Uterus (tissue), 2 donors: ENCODE measurements around the gene GJB1.

Experiments used
- CTCF ChIP-seq, 4 experiments: fragments of 200-600 bp in 2 of 4; fragments of 450-650 bp in 2 of 4; sonication (generic) in 2 of 4; IDR thresholded peaks; one replicate each; pipeline ENCODE4 v1.5.1; 2016 to 2019; ENCODE audit warnings: antibody characterized with exemption in 4 of 4, mild to moderate bottlenecking in 2 of 4, moderate library complexity in 1 of 4
- POLR2A ChIP-seq, 2 donors: fragments of 450-650 bp; IDR thresholded peaks; one replicate each; pipeline ENCODE4 v1.6.1; 2016; ENCODE audit warnings: antibody characterized with exemption in 2 of 2, mild to moderate bottlenecking in 1 of 2, moderate library complexity in 1 of 2

GRCh38 chrX:71184803-71185495, 38.1 kb upstream of the GJB1 start:
- TF ChIP-seq CTCF (IDR thresholded peaks at IDR 0.05) (no peak), POLR2A (IDR thresholded peaks at IDR 0.05) (no peak)
